Upper lobe of left lung (tissue), 6 donors: ENCODE measurements around the gene OXGR1. TPM values are rescaled to one million over a fixed set of nuclear protein-coding genes. Genes with fewer than 3 reads are reported as not detected.

Source experiments
- ATAC-seq, 2 donors: fragments of 200-7000 bp; cut with Tn5 transposase; one replicate each; pipeline ENCODE4 v1.9.1; 2022; ENCODE audit warnings: mild to moderate bottlenecking in 2 of 2, moderate library complexity in 2 of 2; ENCODE audit not compliant: low FRiP score in 2 of 2
- DNase-seq, 2 donors: peaks; one replicate each; pipeline ENCODE4 v3.0.0-alpha.2; 2019 to 2020
- H3K27ac ChIP-seq, 4 donors: fragments of 200-600 bp; sonication (generic); one replicate each; pipeline ENCODE4 v1.5.1; 2016 to 2019
- H3K27me3 ChIP-seq, 4 donors: fragments of 200-600 bp; sonication (generic); one replicate each; pipeline ENCODE4 v1.5.1; 2017 to 2019
- H3K36me3 ChIP-seq, 4 donors: fragments of 200-600 bp; sonication (generic); one replicate each; pipeline ENCODE4 v1.5.1; 2016 to 2019
- H3K4me1 ChIP-seq, 4 donors: fragments of 200-600 bp; sonication (generic); one replicate each; pipeline ENCODE4 v1.5.1; 2018 to 2019
- H3K4me3 ChIP-seq, 4 donors: fragments of 200-600 bp; sonication (generic); one replicate each; pipeline ENCODE4 v1.5.1; 2017 to 2019; ENCODE audit warnings: mild to moderate bottlenecking in 2 of 4, moderate library complexity in 1 of 4
- H3K9me3 ChIP-seq, 4 donors: fragments of 200-600 bp; sonication (generic); one replicate each; pipeline ENCODE4 v1.5.1; 2018 to 2019
- EP300 ChIP-seq, 4 donors: sonication (generic); formaldehyde crosslinking; IDR thresholded peaks; one replicate each; pipeline ENCODE4 v1.5.1; 2017; ENCODE audit warnings: antibody characterized with exemption in 4 of 4, control low read depth in 2 of 4
- POLR2A ChIP-seq, 4 donors: fragments of 450-650 bp; IDR thresholded peaks; one replicate each; pipeline ENCODE4 v1.5.1; 2016 to 2017; ENCODE audit warnings: antibody characterized with exemption in 4 of 4, mild to moderate bottlenecking in 2 of 4
- POLR2AphosphoS5 ChIP-seq, 2 donors: sonication (generic); formaldehyde crosslinking; IDR thresholded peaks; one replicate each; pipeline ENCODE4 v1.5.1; 2017; ENCODE audit warnings: antibody characterized with exemption in 2 of 2
- WGBS, 2 donors: methylation state at CpG; one replicate each; pipeline ENCODE4 v1.1.5; 2017 to 2018; 5-methylcytosine and 5-hydroxymethylcytosine counted together
- total RNA-seq, 6 donors: library from RNA; depleted of rRNA in 4 of 6; stranded (reverse); fragments of >200 nt in 4 of 6; gene quantifications; one replicate each; pipeline versions ENCODE4 v1.1.0 to v1.2.1, GENCODE V29; 2016 to 2021
- TF ChIP-seq, protein P1 (sequence below), 6 experiments: fragments of 450-650 bp in 4 of 6; fragments of 200-600 bp in 2 of 6; sonication (generic) in 2 of 6; IDR thresholded peaks; one replicate each; pipeline ENCODE4 v1.5.1; 2016 to 2019; ENCODE audit warnings: antibody characterized with exemption in 6 of 6
- donor health status: DM: no; HTN: no; CAD: no; lungs with moderate emphysema.
- donor health status: DM: no; HTN: yes; CAD: no; lungs with severe emphysema.

Gene OXGR1
- total RNA-seq = 1 to 10 TPM in 1 of 6 donors, under 1 TPM in 4, not detected in 1; 0.15 to 1.2 (median 0.54) TPM

DNA sequence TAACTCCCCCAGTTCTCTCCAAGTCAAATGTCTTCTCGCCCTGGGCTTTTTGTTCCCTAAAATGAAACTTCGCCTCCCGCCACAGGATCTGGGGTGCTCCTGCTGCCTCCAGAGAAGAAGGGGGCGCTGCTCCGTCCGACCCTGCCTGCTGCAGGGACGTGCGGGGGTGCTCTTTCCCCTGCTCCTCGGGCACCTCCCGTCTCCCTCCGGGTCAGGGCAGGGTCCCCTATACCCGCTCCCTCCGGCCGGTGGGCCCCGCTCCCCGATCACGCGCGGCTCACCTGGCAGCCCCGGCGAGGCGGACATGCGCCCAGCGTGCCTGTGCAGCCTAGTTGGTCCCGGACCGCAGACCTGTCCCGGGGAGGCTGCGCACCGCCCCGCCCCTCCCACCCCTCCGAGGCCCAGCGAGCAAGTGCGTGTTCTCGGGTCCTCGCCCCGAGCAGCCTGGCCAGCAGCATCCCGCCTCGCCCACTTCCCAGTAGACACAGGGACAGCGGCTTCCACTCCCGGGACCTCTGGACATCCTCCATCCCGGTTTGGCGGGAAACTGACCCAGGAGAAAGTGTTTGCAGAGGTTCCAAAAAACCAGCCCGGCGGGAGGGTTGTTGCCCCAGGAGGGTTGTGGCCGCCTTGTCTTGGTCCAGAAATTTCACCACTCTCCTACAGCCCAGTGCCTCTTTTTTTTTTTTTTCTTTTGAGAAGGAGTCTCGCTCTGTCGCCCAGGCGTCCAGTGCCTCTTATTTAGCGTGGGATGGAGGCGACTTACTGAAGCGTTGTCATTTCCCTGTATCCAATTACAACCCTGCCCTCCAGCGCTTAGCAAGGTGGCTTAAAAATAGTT, at the start of gene OXGR1:
OXGR1 (minus strand) TSS at position 460 of the 841 bp plus-strand sequence. CDS start 6,717 bp downstream, outside the sequence.
- Histone ChIP-seq H3K4me3 (peak within 1 kb of the TSS; percentile 25 to 57 (median 41)), H3K4me1 (peaks cover 4 to 15% (median 11%) of the 10 kb centered on the region in 4 donors), H3K27ac (no peak within 1 kb of the TSS), H3K36me3 (no peaks in the 10 kb centered on the region), H3K27me3 (peaks cover 0 to 10% (median 5%) of the 10 kb centered on the region in 4 donors), H3K9me3 (no peaks in the 10 kb centered on the region)
- 4 to 13% methylated on average over 19 to 37 of the region's 52 CpGs for WGBS, 2 donors
- TF ChIP-seq EP300 (IDR thresholded peaks at IDR 0.05) (no peak), POLR2AphosphoS5 (IDR thresholded peaks at IDR 0.05) (no peak), POLR2A (IDR thresholded peaks at IDR 0.05) (no peak)
- TF ChIP-seq, protein P1, sequence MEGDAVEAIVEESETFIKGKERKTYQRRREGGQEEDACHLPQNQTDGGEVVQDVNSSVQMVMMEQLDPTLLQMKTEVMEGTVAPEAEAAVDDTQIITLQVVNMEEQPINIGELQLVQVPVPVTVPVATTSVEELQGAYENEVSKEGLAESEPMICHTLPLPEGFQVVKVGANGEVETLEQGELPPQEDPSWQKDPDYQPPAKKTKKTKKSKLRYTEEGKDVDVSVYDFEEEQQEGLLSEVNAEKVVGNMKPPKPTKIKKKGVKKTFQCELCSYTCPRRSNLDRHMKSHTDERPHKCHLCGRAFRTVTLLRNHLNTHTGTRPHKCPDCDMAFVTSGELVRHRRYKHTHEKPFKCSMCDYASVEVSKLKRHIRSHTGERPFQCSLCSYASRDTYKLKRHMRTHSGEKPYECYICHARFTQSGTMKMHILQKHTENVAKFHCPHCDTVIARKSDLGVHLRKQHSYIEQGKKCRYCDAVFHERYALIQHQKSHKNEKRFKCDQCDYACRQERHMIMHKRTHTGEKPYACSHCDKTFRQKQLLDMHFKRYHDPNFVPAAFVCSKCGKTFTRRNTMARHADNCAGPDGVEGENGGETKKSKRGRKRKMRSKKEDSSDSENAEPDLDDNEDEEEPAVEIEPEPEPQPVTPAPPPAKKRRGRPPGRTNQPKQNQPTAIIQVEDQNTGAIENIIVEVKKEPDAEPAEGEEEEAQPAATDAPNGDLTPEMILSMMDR (IDR thresholded peaks at IDR 0.05) = no peak
- peak; percentile 56 to 65 for ATAC-seq
- peak in 1 of 2 donors; percentile 81 for DNase-seq

DNA sequence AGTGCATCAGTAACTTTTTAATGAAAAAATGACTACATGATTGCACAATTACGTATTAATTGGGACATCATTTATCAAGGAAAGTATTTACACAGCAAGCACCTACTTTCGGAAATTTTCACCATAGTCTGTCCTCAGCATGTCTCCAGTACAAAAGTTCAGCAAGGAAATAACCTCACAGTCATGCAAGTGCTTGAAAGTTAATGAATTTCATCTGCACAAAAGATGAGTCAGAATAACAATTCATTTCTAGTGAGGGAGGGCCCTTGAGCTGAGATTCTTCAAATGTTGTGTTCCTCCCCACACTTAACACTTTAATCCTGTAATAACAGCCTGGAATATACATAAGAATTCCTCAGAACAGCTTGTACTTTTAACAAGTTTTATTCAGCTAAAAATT, 49.0 kb upstream of the OXGR1 start:
- WGBS, 2 donors = 61 to 75% methylated on average over 2 of the region's 2 CpGs
- H3K27ac ChIP-seq = no peak overlapping the region
- no peaks in the 10 kb centered on the region for H3K4me1 ChIP-seq
- H3K4me3 ChIP-seq = no peak overlapping the region
- no peak for TF ChIP-seq EP300 (IDR thresholded peaks at IDR 0.05)
- no peak for TF ChIP-seq POLR2A (IDR thresholded peaks at IDR 0.05)
- TF ChIP-seq, protein P1 (IDR thresholded peaks at IDR 0.05) = no peak
- peak in 1 of 2 donors; percentile 14 for TF ChIP-seq POLR2AphosphoS5 (IDR thresholded peaks at IDR 0.05)
- DNase-seq (no peak), ATAC-seq (peak in 1 of 2 donors; percentile 81)
- no peaks in the 10 kb centered on the region for H3K9me3 ChIP-seq
- no peaks in the 10 kb centered on the region for H3K27me3 ChIP-seq
- H3K36me3 ChIP-seq = no peaks in the 10 kb centered on the region

DNA sequence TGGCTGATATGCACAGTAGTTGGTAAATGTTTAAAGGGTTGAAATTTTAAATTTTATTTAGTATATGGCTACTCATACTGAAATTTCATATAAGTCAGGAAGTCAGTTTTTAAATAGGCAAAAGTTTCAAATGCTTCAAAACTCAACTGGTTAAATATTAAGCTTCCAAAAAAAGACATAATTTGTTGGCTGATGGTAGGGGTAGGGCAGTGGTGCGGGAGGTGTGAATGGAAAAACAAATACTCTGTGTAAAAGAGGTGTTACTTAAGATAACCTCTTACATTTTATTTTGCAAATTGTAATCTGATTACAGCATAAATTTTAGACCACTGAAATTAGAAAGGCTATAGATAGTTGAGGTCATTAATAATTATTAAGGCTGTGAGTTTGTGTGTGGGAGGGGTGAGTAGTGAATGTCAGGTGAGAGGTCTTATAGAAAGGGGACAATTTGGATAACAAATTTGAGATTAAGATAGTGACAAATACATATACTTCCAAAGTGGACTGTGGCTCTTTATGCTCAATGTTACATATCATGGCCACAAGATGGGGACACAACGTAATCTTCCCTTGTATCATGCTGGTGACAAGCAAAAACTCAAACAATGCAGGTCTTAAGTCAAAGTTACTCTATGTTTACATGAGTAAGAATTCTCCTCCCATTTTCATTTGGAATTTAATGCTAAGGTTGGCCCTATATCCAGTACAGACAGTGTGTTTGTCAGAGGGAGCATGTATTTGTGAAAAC, 36.6 kb upstream of the OXGR1 start:
- no peaks in the 10 kb centered on the region for H3K36me3 ChIP-seq
- TF ChIP-seq, protein P1 (IDR thresholded peaks at IDR 0.05) = peak in 2 of 6 experiments; percentile 22 to 24
- TF ChIP-seq POLR2AphosphoS5 (IDR thresholded peaks at IDR 0.05) = no peak
- TF ChIP-seq EP300 (IDR thresholded peaks at IDR 0.05) = no peak
- no peak for TF ChIP-seq POLR2A (IDR thresholded peaks at IDR 0.05)
- H3K4me1 ChIP-seq = peaks cover 0 to 15% (median 7%) of the 10 kb centered on the region in 4 donors
- ATAC-seq = no peak
- 41 to 73% methylated on average over 2 of the region's 2 CpGs for WGBS, 2 donors
- H3K27ac ChIP-seq = no peak overlapping the region
- DNase-seq = no peak
- no peak overlapping the region for H3K4me3 ChIP-seq
- H3K27me3 ChIP-seq = no peaks in the 10 kb centered on the region
- no peaks in the 10 kb centered on the region for H3K9me3 ChIP-seq

DNA sequence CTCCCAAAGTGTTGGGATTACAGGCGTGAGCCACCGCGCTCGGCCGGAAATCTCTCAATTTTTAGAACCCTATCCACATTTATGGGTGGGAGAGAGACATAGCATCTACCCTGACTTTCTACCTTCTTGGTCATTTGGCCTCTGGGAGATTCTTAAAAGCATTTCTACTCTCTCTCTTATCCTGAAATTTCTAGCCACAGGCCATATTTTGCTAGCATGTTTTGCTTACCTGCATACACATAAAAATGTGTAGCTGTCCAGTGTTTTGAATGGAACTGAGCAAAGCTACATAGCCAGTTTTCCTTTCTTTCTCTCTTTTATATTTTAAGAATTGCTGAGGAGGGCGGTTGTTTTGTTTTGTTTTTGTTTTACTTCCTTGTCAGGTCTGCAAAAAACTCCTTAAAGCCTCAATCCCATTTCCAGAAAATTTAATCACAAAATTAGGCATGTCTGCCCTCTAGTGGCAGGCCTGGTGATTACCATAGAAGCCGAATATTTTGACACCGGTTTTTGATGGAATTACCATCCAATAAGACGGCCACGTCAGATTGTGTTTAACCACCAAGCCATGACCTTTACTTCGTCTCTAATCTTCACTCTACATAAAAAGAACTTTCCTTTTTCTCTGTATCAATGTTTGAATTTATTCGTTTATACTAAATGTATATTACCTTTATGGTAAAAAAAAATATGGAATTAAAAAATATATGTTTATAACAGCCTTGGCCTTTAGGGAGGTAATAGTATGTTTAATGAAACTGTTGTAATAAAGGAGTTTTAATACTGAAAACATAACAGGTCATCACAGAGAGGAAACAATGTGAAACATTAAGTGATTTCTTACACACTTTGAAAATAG, 34.4 kb upstream of the OXGR1 start:
- no peaks in the 10 kb centered on the region for H3K9me3 ChIP-seq
- H3K4me1 ChIP-seq = peaks cover 0 to 15% (median 7%) of the 10 kb centered on the region in 4 donors
- H3K36me3 ChIP-seq = no peaks in the 10 kb centered on the region
- WGBS, 2 donors = 35 to 42% methylated on average over 11 to 12 of the region's 12 CpGs
- ATAC-seq (peak in 1 of 2 donors; percentile 86), DNase-seq (peak; percentile 30 to 37)
- no peak overlapping the region for H3K4me3 ChIP-seq
- no peak overlapping the region for H3K27ac ChIP-seq
- no peaks in the 10 kb centered on the region for H3K27me3 ChIP-seq
- no peak for TF ChIP-seq POLR2AphosphoS5 (IDR thresholded peaks at IDR 0.05)
- TF ChIP-seq, protein P1 (IDR thresholded peaks at IDR 0.05) = peak; percentile 72 to 85 (median 82)
